Heart left ventricle (tissue), 13 donors: ENCODE data around the gene FLYWCH2.

Source experiments
- POLR2A ChIP-seq, 2 donors: fragments of 450-650 bp; IDR thresholded peaks; one replicate each; pipeline ENCODE4 v1.6.1; 2017; ENCODE audit warnings: antibody characterized with exemption in 2 of 2, mild to moderate bottlenecking in 2 of 2, moderate library complexity in 2 of 2
- TF ChIP-seq, protein P1 (sequence below), 12 donors: fragments of 200-600 bp; sonication (generic) in 4 of 12; IDR thresholded peaks; one replicate each; pipeline versions ENCODE4 v1.5.0 to v1.8.0; 2018 to 2022; ENCODE audit warnings: antibody characterized with exemption in 12 of 12, mild to moderate bottlenecking in 5 of 12
- donor health status: ischemic (EF 13 %, LVEDD 7.1; RV severe dilation, severe dysfunction).
- donor health status: DM: no; HTN: yes; CAD: no.
- donor health status: DM: no; HTN: no; CAD: no.
- donor health status: ischemic (EF 25% LVEDD 6.9; RV normal size, moderate dysfunction).
- donor health status: ischemic (EF 25% LVEDD 5.7; RV mildly dilated, moderate dysfunction).
- donor health status: ischemic (EF 35%, LVEDD 5.7; RV mildly dilated, moderate dysfunction).
- donor health status: nonischemic (EF 11% LVEDD 7.7; RV severe dilation, severe dysfunction).
- donor health status: DM: yes; HTN: yes; CAD: no.
- donor health status: PGD.
- donor health status: ischemic (EF 29% LVEDD 5.4; RV normal size, mild dysfunction).
- donor health status: nonischemic (EF 23%, LVEDD 6.1; RV moderate dilation, normal function).

DNA sequence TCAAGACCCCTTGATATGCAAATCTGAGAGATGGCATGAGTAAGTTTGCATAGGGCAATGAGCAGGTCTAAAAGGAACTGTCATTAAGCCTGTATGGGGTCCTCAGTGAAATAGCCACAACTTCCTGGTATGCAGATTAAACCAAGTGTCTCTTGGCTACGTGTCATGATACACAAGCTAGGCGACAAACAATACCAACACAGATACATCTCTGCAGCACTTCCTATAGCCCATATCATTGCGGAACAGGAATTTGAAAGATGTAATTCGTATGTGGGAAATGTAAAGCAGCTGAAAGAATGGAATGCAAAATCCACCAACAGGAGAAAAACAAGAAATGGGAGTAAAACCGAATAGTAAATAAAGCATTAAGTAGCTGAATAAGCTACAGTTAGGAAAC, 37.9 kb upstream of the FLYWCH2 start:
- no peak for TF ChIP-seq POLR2A (IDR thresholded peaks at IDR 0.05)
- TF ChIP-seq, protein P1, sequence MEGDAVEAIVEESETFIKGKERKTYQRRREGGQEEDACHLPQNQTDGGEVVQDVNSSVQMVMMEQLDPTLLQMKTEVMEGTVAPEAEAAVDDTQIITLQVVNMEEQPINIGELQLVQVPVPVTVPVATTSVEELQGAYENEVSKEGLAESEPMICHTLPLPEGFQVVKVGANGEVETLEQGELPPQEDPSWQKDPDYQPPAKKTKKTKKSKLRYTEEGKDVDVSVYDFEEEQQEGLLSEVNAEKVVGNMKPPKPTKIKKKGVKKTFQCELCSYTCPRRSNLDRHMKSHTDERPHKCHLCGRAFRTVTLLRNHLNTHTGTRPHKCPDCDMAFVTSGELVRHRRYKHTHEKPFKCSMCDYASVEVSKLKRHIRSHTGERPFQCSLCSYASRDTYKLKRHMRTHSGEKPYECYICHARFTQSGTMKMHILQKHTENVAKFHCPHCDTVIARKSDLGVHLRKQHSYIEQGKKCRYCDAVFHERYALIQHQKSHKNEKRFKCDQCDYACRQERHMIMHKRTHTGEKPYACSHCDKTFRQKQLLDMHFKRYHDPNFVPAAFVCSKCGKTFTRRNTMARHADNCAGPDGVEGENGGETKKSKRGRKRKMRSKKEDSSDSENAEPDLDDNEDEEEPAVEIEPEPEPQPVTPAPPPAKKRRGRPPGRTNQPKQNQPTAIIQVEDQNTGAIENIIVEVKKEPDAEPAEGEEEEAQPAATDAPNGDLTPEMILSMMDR (IDR thresholded peaks at IDR 0.05) = no peak
